Measurements from ENCODE around the gene BNC2. TPM values are rescaled to one million over a fixed set of nuclear protein-coding genes. Genes with fewer than 3 reads are reported as not detected.
"Not testable (repeated sequence)": the region's sequence is repeated elsewhere in the genome, so short reads cannot be mapped to it uniquely, and the experiment has no call there.

BNC2 gene
- total RNA-seq, 1 experiment from 2014 or later = 2.7 TPM

GRCh38 chr9:16453390-16453789 lies 417.1 kb downstream of the BNC2 start:
- no peak for DNase-seq (ENCODE audit: low spot score)

- DNase-seq (ENCODE audit: low spot score) = no peak
Measured at GRCh38 chr9:16450578-16450977, 419.9 kb downstream of the BNC2 start.

GRCh38 chr9:16450043-16450442 lies 420.4 kb downstream of the BNC2 start:
- no peak for DNase-seq (ENCODE audit: low spot score)

DNA sequence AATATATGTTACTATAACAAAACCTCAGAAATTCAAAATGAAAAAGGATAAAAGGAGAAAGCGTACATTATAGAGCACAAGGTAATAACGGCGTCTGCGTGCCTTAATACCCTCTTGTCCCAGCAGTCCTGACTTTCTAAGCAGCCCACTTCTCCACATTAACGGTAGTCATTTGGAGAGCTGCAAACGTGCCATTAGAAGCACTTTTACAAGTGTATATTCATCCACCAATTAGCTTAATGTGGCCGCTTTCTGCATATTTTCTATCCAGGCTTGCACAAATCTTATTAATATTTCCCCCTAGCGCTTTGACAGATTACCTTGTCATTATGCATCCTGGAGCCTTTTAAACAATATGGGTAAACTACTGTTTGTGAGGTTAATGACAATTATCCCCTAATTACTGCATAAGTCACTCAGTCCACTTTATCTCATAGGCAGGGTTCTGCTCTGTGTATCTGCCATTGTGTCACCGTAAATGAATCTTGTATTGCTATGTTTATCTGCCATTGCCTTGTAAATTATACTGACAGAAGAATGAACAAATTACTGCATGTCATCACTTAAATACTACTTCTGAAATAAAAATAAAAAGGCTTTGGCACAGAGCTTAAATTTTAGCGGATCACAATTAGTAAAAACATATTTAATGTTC lies 421.3 kb downstream of the BNC2 start:
- DNase-seq (ENCODE audit: low spot score) = no peak

- no peak for DNase-seq (ENCODE audit: low spot score)
Measured at GRCh38 chr9:16447946-16448345, 422.5 kb downstream of the BNC2 start.

DNA sequence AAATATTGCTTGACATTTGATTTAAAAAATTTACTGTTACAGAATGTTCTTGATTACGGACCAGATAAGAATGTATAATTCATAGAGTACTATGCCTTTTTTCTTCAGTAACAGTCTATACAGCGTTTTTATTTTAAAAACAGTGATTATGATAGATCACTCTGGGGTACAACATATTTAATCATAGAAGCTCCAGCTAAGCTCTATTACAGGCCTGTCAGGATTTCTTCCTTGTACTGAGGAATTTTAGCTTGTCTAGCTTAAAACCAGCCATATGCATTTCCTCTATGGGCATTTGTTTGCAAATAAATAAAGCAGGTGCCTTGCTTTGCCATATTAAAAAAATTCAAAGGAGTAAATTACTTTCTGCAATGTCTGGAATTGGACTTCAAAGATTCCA lies 423.8 kb downstream of the BNC2 start:
- DNase-seq (ENCODE audit: low spot score) = no peak

DNA sequence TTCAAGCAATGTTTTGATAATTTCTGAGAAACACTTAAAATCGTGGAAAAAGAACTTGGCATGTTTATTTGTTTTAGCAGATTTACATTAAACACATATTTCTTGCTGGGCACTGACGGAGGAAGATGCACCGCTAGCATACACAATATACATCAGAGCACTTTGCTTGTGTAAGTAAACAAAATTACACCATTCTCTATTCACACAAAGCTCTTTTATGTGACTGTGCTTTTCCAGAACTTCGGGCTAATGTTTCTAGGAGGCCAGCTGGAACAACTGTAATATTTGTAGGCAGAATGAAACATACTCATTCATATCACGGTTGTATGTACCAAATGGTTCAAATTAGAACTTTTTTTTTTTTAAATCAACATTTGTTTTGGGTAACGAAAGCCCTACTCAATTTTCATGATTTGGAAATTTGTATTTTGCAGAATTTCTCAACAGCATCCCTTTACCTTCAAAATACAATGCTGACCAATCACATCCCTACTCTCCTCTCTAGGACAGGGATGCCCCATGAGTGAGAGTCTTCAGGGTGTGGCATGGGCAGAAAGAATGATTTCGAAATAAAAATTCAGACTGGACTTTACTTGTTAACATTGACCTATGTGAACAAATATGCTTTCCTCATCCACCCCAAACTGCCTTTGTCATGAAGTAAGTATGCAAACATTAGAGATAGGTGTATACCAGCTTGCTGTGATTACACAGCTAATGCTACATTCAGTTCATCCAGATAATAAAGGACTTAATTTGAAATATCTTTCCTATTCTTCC lies 425.1 kb downstream of the BNC2 start:
- DNase-seq (ENCODE audit: low spot score) = no peak

DNA sequence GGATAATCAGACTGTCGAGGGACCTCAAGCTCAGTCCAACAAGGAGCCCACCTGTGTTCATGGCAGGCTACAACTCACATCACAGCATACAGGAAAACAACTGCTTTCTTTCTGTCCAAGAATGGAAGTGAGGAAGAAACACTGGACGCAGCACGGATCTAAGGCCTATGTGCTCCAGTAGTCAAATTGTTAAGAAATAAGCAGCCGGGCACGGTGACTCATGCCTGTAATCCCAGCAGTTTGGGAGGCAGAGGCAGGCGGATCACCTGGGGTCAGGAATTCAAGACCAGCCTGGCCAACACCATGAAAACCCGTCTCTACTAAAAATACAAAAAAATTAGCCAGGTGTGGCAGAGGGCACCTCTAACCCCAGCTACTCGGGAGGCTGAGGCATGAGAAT lies 427.8 kb downstream of the BNC2 start:
- peak; percentile 2 for DNase-seq (ENCODE audit: low spot score)

- DNase-seq (ENCODE audit: low spot score) = no peak
Measured at GRCh38 chr9:16441791-16442190, 428.7 kb downstream of the BNC2 start.

DNA sequence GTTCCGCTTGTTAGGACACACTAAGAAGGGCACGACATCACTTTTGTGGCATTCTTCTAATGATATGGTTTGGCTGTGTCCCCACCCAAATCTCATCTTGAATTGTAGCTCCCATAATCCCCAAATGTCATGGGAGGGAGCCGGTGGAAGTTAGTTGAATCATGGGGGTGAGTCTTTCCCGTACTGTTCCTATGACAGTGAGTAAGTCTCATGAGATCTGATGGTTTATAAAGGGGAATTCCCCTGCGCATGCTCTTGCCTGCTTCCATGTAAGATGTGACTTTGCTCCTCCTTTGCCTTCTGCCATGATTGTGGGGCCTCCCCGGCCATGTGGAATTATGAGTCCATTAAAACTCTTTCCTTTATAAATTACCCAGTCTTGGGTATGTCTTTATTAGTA lies 431.6 kb downstream of the BNC2 start:
- DNase-seq (ENCODE audit: low spot score) = not testable (repeated sequence)

DNA sequence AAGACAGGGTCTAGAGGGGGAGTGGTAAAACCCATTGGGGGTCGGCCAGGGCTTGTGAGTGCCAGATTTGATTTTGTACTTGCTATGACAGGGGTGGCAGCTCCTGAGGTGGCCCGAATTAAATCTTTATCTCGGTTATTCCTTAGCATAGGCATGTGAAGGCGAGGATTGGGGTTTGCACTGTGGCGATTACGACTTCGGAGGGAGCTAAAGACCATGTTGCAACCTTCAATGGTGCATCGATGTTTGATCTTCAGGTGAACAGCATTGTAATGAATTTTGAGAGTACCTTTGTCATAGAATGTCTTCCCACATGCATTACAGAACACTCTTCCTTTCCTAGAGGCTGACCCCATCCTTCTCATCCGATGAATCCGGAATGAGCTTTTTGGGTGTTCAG lies 433.9 kb downstream of the BNC2 start:
- no peak for DNase-seq (ENCODE audit: low spot score)

GRCh38 chr9:16434526-16434925 lies 435.9 kb downstream of the BNC2 start:
- DNase-seq (ENCODE audit: low spot score) = no peak

DNA sequence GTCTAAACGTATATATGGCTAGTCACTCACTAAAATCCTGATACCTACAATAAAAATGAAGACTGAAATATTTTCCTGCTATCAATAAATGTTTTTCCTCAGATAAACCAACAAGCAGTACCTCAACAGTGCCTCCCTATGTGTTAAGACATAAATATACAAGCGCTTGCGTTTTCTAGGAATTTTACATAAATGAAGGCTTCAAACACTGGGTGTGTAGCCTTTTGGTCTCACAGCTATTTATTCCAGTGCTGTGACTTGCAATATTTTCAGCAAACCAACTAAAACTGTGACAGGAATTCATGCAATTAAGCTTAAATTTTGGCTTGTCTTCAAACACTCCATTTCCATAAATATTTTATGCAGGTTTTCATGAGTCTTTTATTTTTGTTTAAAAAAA lies 437.0 kb downstream of the BNC2 start:
- no peak for DNase-seq (ENCODE audit: low spot score)

DNA sequence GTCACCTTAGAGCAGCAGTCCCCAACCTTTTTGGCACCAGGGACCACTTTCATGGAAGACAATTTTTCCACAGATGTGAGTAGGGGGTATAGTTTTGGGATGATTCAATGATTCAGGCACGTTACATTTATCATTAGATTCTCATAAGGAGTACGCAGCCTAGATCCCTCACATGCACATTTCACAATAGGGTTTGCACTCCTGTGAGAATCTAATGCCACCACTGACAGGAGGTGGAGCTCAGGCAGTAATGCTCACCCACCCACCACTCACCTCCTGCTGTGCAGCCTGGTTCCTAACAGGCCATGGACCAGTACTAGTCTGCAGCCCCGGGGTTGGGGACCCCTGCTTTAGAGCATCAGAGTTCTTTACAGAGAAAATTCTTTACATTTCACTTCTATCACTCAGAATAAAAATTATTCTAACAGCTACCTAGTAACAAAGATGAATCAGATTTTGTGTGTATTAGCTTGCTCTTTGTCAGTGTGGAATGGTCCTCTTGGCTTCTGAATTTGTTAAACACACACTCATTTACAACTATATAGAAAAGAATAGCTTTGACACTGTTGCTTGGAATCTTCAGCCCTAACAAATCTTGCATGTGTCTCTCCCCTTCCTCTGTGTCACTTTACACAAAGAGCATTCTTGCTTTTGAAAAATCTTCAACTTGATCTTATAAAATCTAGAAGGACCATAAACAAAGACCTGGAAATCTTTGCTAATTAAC lies 438.6 kb downstream of the BNC2 start:
- no peak for DNase-seq (ENCODE audit: low spot score)

DNA sequence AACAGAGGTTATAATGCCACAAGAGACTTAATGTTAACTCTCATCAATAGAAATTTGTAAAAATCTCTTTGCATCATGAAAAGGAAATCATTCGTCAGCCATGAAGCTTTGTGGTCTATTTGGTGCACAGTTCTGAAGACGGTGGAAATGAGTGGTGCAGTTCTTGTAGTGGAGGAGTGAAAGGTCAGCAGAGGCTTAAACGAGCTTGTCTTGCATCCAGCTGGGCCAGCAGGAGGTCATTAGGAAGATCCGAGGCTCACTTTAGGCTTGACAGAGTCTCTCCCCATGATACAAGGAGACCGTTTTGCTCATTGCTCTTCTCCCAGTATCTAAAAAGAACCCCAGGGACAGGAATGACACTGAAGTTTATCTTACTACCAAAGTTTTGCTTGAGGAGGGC lies 440.8 kb downstream of the BNC2 start:
- no peak for DNase-seq (ENCODE audit: low spot score)

GRCh38 chr9:16427873-16428427 lies 442.5 kb downstream of the BNC2 start:
- no peak for DNase-seq (ENCODE audit: low spot score)

- no peak for DNase-seq (ENCODE audit: low spot score)
Measured at GRCh38 chr9:16426716-16427115, 443.8 kb downstream of the BNC2 start.

- DNase-seq (ENCODE audit: low spot score) = no peak
Measured at GRCh38 chr9:16425562-16426231, 444.8 kb downstream of the BNC2 start.

GRCh38 chr9:16422114-16422513 lies 448.4 kb downstream of the BNC2 start:
- no peak for DNase-seq (ENCODE audit: low spot score)

GRCh38 chr9:16421532-16421931 lies 448.9 kb downstream of the BNC2 start:
- no peak for DNase-seq (ENCODE audit: low spot score)

DNA sequence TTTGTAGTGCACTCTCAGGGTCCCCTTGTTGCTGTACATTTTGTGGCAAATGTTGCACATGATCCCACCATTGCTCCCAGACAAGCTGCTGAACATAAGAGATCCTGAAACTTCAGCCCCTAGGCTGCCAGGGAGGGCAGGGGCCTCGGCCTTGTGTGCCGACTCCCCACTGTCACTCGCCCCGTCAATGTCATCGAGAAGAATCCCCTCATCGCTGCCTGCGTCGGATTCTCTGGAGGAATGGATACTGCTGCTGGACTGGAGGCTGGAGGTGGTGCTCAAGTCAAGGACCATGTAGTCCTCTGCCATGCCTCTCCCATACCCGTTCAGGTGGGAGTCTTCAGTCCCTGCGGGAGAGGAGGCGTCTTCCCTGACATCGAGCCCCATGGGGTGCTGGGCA lies 451.3 kb downstream of the BNC2 start:
- no peak for DNase-seq (ENCODE audit: low spot score)

- no peak for DNase-seq (ENCODE audit: low spot score)
Measured at GRCh38 chr9:16418721-16419120, 451.7 kb downstream of the BNC2 start.
